ENCODE measurements around the gene ANKS1A.

ANKS1A gene

DNA sequence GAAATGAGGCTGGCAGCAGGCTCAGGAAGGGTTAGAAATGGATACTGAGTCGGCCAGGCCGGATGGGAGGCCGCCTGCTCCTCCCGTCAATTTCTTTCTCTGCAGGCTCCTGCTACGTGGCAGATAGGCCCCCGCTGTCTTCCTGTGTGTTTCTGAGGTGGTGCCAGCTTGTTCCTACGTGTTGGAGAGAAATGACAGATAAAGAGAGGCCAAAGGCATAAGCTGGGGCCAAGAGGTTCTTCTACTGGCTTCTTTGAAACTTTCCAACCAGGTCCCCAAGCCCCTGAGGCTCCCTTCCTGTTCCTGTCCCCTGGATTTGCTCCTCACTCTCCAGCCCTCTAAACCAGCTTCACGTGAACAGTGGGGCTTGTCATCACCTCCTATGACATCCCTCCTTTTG lies 175.2 kb downstream of the ANKS1A start:
- no peaks in the 10 kb centered on the region for H3K9me3 ChIP-seq (ENCODE audit: control insufficient read depth, low read length)
- no peaks in the 10 kb centered on the region for H3K36me3 ChIP-seq (ENCODE audit: control insufficient read depth, insufficient read depth, low read length)
- no peak overlapping the region for H3K27ac ChIP-seq (ENCODE audit: insufficient read depth, low read depth, low read length, poor library complexity, severe bottlenecking)
- no peaks in the 10 kb centered on the region for H3K27me3 ChIP-seq (ENCODE audit: control insufficient read depth, insufficient read depth, low read length, poor library complexity, severe bottlenecking)
- H3K4me1 ChIP-seq (ENCODE audit: control insufficient read depth, insufficient read depth, low read length), result peaks cover 13% of the 10 kb centered on the region
- WGBS, 2 experiments, result 87 to 90% methylated on average over 8 of the region's 8 CpGs
- no peak overlapping the region for H3K4me3 ChIP-seq (ENCODE audit: insufficient read depth, low read depth, low read length)

DNA sequence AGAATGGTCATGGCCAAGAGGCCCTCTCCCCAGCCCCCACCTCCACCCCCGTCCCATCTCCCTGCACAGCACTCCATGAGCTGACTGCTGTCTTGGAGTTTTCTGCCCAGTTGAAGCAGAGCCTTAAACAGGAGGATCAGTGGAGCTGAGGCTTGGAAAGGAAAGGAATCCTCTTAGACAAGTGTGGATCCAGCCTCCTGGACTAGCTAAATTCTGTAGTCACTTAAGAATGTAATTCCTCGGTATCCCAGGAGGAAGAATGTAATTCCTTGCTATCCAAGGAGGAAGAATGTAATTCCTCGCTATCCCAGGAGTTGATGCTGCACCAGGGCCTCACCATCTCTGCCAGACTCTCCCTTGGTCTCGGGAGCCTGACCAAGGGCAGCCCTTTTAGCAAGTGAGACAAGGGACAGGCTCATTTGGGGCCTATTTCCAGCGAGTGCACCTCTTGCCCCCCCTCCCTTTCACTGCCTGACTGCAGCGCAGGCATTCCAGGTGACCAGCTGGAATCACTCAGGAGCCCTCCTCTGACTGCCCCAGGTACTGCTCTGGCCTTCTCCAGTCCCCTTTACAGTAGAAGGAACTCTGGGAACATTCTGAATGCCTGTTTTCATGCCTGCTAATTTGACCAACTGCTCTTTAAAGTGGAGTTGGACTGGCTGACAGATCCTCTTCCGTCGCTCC lies 175.8 kb downstream of the ANKS1A start:
- H3K4me3 ChIP-seq (ENCODE audit: insufficient read depth, low read depth, low read length), result no peak overlapping the region
- no peak overlapping the region for H3K27ac ChIP-seq (ENCODE audit: insufficient read depth, low read depth, low read length, poor library complexity, severe bottlenecking)
- H3K27me3 ChIP-seq (ENCODE audit: control insufficient read depth, insufficient read depth, low read length, poor library complexity, severe bottlenecking), result no peaks in the 10 kb centered on the region
- H3K9me3 ChIP-seq (ENCODE audit: control insufficient read depth, low read length), result no peaks in the 10 kb centered on the region
- no peaks in the 10 kb centered on the region for H3K36me3 ChIP-seq (ENCODE audit: control insufficient read depth, insufficient read depth, low read length)
- WGBS, 2 experiments, result 81 to 82% methylated on average over 8 of the region's 8 CpGs
- peaks cover 13% of the 10 kb centered on the region for H3K4me1 ChIP-seq (ENCODE audit: control insufficient read depth, insufficient read depth, low read length)

GRCh38 chr6:35065441-35065800 lies 176.4 kb downstream of the ANKS1A start:
- H3K9me3 ChIP-seq (ENCODE audit: control insufficient read depth, low read length), result no peaks in the 10 kb centered on the region
- H3K4me3 ChIP-seq (ENCODE audit: insufficient read depth, low read depth, low read length), result no peak overlapping the region
- no peak overlapping the region for H3K27ac ChIP-seq (ENCODE audit: insufficient read depth, low read depth, low read length, poor library complexity, severe bottlenecking)
- peaks cover 13% of the 10 kb centered on the region for H3K4me1 ChIP-seq (ENCODE audit: control insufficient read depth, insufficient read depth, low read length)
- no peaks in the 10 kb centered on the region for H3K27me3 ChIP-seq (ENCODE audit: control insufficient read depth, insufficient read depth, low read length, poor library complexity, severe bottlenecking)
- 95% methylated on average over 9 of the region's 9 CpGs for WGBS, 2 experiments
- no peaks in the 10 kb centered on the region for H3K36me3 ChIP-seq (ENCODE audit: control insufficient read depth, insufficient read depth, low read length)

DNA sequence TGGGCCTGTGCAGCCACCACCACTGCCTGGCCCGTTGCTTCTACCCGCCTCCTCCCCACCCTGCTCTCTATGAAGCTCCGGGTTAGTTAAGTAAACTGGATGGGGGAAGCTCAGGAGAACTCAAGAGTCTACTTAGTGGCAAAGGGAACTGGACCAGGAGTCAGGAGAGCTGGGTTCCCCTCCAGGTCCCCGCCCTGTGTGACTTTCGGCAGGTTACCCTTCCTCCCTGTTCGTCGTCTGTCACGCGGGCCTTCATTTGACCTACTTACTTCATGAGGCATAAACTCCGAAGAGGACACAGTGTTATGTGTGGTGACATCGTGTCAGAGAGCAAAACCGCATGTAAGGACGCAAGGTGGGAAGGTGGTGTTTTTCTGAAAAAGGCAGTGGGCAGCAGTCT lies 176.8 kb downstream of the ANKS1A start:
- Histone ChIP-seq H3K27me3 (ENCODE audit: control insufficient read depth, insufficient read depth, low read length, poor library complexity, severe bottlenecking) (no peaks in the 10 kb centered on the region), H3K4me1 (ENCODE audit: control insufficient read depth, insufficient read depth, low read length) (peaks cover 13% of the 10 kb centered on the region), H3K9me3 (ENCODE audit: control insufficient read depth, low read length) (no peaks in the 10 kb centered on the region), H3K36me3 (ENCODE audit: control insufficient read depth, insufficient read depth, low read length) (no peaks in the 10 kb centered on the region), H3K27ac (ENCODE audit: insufficient read depth, low read depth, low read length, poor library complexity, severe bottlenecking) (no peak overlapping the region), H3K4me3 (ENCODE audit: insufficient read depth, low read depth, low read length) (no peak overlapping the region)
- 83 to 86% methylated on average over 13 of the region's 13 CpGs for WGBS, 2 experiments

DNA sequence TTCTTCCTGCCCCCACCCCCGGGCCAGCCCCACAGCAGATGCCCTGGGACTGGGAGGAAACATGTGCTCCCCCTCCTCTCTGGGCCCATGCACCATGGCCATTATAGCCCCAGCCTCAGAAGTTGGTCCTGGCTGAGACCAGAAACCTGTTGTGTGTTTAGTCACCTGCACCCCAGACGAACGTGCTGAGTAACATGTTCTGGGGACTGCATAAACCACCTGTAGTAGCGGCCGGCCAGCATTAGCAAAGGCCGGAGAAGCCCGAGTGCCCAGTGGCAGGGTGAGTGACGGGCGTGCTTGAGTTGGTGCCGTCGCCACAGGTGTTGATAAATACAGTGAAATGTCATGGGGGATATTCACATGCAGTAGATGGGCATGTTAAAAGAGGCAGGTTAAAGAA lies 178.2 kb downstream of the ANKS1A start:
- WGBS, 2 experiments, result 94 to 98% methylated on average over 11 of the region's 11 CpGs
- Histone ChIP-seq H3K4me3 (ENCODE audit: insufficient read depth, low read depth, low read length) (no peak overlapping the region), H3K27ac (ENCODE audit: insufficient read depth, low read depth, low read length, poor library complexity, severe bottlenecking) (no peak overlapping the region), H3K27me3 (ENCODE audit: control insufficient read depth, insufficient read depth, low read length, poor library complexity, severe bottlenecking) (no peaks in the 10 kb centered on the region), H3K36me3 (ENCODE audit: control insufficient read depth, insufficient read depth, low read length) (no peaks in the 10 kb centered on the region), H3K9me3 (ENCODE audit: control insufficient read depth, low read length) (no peaks in the 10 kb centered on the region), H3K4me1 (ENCODE audit: control insufficient read depth, insufficient read depth, low read length) (peaks cover 13% of the 10 kb centered on the region)

DNA sequence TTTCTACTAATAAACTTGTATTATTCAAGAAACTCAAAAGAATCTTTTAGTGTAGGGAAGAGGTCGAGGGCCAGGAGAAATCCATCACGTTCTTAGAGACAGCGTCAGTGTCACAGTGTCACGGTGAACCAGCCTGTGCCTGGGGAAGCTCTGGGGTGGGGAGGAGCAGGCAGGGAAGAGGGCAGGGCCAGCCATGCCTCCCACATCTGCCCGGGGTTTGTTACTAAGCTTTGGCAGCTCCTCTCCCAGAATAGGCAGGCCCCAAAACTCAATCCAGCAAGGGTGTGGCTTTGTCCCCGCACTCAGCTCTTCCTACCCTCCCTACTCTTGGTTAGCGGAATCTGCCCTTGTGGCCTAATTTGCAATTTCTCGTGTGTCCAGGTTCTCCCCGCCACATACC lies 179.2 kb downstream of the ANKS1A start:
- H3K4me3 ChIP-seq (ENCODE audit: insufficient read depth, low read depth, low read length), result no peak overlapping the region
- WGBS, 2 experiments, result 75 to 77% methylated on average over 9 of the region's 9 CpGs
- peaks cover 13% of the 10 kb centered on the region for H3K4me1 ChIP-seq (ENCODE audit: control insufficient read depth, insufficient read depth, low read length)
- H3K27ac ChIP-seq (ENCODE audit: insufficient read depth, low read depth, low read length, poor library complexity, severe bottlenecking), result no peak overlapping the region
- no peaks in the 10 kb centered on the region for H3K27me3 ChIP-seq (ENCODE audit: control insufficient read depth, insufficient read depth, low read length, poor library complexity, severe bottlenecking)
- no peaks in the 10 kb centered on the region for H3K36me3 ChIP-seq (ENCODE audit: control insufficient read depth, insufficient read depth, low read length)
- no peaks in the 10 kb centered on the region for H3K9me3 ChIP-seq (ENCODE audit: control insufficient read depth, low read length)

- no peaks in the 10 kb centered on the region for H3K9me3 ChIP-seq (ENCODE audit: control insufficient read depth, low read length)
- peaks cover 13% of the 10 kb centered on the region for H3K4me1 ChIP-seq (ENCODE audit: control insufficient read depth, insufficient read depth, low read length)
- no peak overlapping the region for H3K27ac ChIP-seq (ENCODE audit: insufficient read depth, low read depth, low read length, poor library complexity, severe bottlenecking)
- 76 to 80% methylated on average over 7 of the region's 7 CpGs for WGBS, 2 experiments
- no peaks in the 10 kb centered on the region for H3K36me3 ChIP-seq (ENCODE audit: control insufficient read depth, insufficient read depth, low read length)
- H3K4me3 ChIP-seq (ENCODE audit: insufficient read depth, low read depth, low read length), result no peak overlapping the region
- no peaks in the 10 kb centered on the region for H3K27me3 ChIP-seq (ENCODE audit: control insufficient read depth, insufficient read depth, low read length, poor library complexity, severe bottlenecking)
These were observed 179.6 kb downstream of the ANKS1A start for GRCh38 chr6:35068644-35069043.

- H3K4me3 ChIP-seq (ENCODE audit: insufficient read depth, low read depth, low read length), result no peak overlapping the region
- 82 to 83% methylated on average over 2 of the region's 2 CpGs for WGBS, 2 experiments
- H3K9me3 ChIP-seq (ENCODE audit: control insufficient read depth, low read length), result no peaks in the 10 kb centered on the region
- H3K4me1 ChIP-seq (ENCODE audit: control insufficient read depth, insufficient read depth, low read length), result peaks cover 13% of the 10 kb centered on the region
- H3K36me3 ChIP-seq (ENCODE audit: control insufficient read depth, insufficient read depth, low read length), result no peaks in the 10 kb centered on the region
- H3K27ac ChIP-seq (ENCODE audit: insufficient read depth, low read depth, low read length, poor library complexity, severe bottlenecking), result no peak overlapping the region
- H3K27me3 ChIP-seq (ENCODE audit: control insufficient read depth, insufficient read depth, low read length, poor library complexity, severe bottlenecking), result no peaks in the 10 kb centered on the region
These were observed 180.2 kb downstream of the ANKS1A start for GRCh38 chr6:35069262-35069661.

DNA sequence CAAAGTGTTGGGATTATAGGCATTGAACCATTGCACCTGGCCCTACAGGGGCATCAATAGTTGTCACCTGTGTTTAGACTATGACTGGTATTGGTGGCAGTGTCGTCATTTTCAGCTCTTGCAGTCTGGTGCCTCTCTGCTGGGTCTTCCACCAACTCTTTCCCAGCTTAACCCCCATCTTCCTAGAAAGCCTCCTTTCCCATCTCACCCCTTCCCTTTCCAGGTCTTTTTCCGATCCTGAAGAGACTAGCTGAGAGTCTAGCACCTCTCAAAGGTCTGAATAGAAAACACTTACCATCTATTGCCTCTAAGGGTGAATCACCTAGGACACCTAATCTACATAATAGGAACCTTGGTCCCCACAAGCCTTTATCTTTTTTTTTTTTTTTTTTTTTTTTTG lies 181.1 kb downstream of the ANKS1A start:
- Histone ChIP-seq H3K9me3 (ENCODE audit: control insufficient read depth, low read length) (no peaks in the 10 kb centered on the region), H3K36me3 (ENCODE audit: control insufficient read depth, insufficient read depth, low read length) (no peaks in the 10 kb centered on the region), H3K27me3 (ENCODE audit: control insufficient read depth, insufficient read depth, low read length, poor library complexity, severe bottlenecking) (no peaks in the 10 kb centered on the region), H3K4me1 (ENCODE audit: control insufficient read depth, insufficient read depth, low read length) (peaks cover 13% of the 10 kb centered on the region), H3K27ac (ENCODE audit: insufficient read depth, low read depth, low read length, poor library complexity, severe bottlenecking) (no peak overlapping the region), H3K4me3 (ENCODE audit: insufficient read depth, low read depth, low read length) (no peak overlapping the region)
- 81 to 90% methylated on average over 2 of the region's 2 CpGs for whole genome bisulfite sequencing, 2 experiments

- no peaks in the 10 kb centered on the region for H3K36me3 ChIP-seq (ENCODE audit: control insufficient read depth, insufficient read depth, low read length)
- 84 to 88% methylated on average over 12 of the region's 12 CpGs for WGBS, 2 experiments
- H3K27ac ChIP-seq (ENCODE audit: insufficient read depth, low read depth, low read length, poor library complexity, severe bottlenecking), result no peak overlapping the region
- no peaks in the 10 kb centered on the region for H3K27me3 ChIP-seq (ENCODE audit: control insufficient read depth, insufficient read depth, low read length, poor library complexity, severe bottlenecking)
- H3K4me1 ChIP-seq (ENCODE audit: control insufficient read depth, insufficient read depth, low read length), result peaks cover 13% of the 10 kb centered on the region
- no peak overlapping the region for H3K4me3 ChIP-seq (ENCODE audit: insufficient read depth, low read depth, low read length)
- no peaks in the 10 kb centered on the region for H3K9me3 ChIP-seq (ENCODE audit: control insufficient read depth, low read length)
These were observed 182.4 kb downstream of the ANKS1A start for GRCh38 chr6:35071347-35071994.
